Fibroblast of lung (primary cell): Measurements from ENCODE around the gene SPG11. TPM values are rescaled to one million over a fixed set of nuclear protein-coding genes. Genes with fewer than 3 reads are reported as not detected.
A peak's percentile ranks its signal among the peaks of the same experiment; 100 is the strongest.

ENCODE experiments used
- DNase-seq, 2 donors: peaks; one replicate each; pipeline versions ENCODE4 v3.0.0 to v3.0.0-alpha.2; 2010; ENCODE audit warnings: low read depth in 2 of 2
- H2AFZ ChIP-seq: 2 replicates; pipeline ENCODE4 v1.5.1; 2012; ENCODE audit warnings: low read length, control low read depth, inconsistent platforms
- H3K27ac ChIP-seq: 2 replicates; pipeline ENCODE4 v1.5.1; 2011; ENCODE audit warnings: low read length, control low read depth; ENCODE audit not compliant: insufficient read depth
- H3K27me3 ChIP-seq: 2 replicates; pipeline ENCODE4 v1.5.1; 2011; ENCODE audit warnings: mild to moderate bottlenecking, low read length; ENCODE audit not compliant: control insufficient read depth, insufficient read depth
- H3K36me3 ChIP-seq: 2 replicates; pipeline ENCODE4 v1.5.1; 2011; ENCODE audit warnings: low read length; ENCODE audit not compliant: control insufficient read depth, insufficient read depth
- H3K4me1 ChIP-seq: 2 replicates; pipeline ENCODE4 v1.5.1; 2011; ENCODE audit warnings: low read length; ENCODE audit not compliant: control insufficient read depth, insufficient read depth; ENCODE audit errors: extremely low read depth
- H3K4me2 ChIP-seq: 2 replicates; pipeline ENCODE4 v1.5.1; 2011; ENCODE audit warnings: low read length, control low read depth; ENCODE audit not compliant: insufficient read depth; ENCODE audit errors: extremely low read depth
- H3K4me3 ChIP-seq, 4 experiments: fragments of 200-600 bp in 1 of 4; sonication (generic) in 1 of 4; replicated peaks in 1 of 4; 2 replicates each; pipeline ENCODE4 v1.5.1; 2011 to 2016; ENCODE audit warnings: low read length in 4 of 4, low read depth in 3 of 4, mild to moderate bottlenecking in 3 of 4, control low read depth in 2 of 4, inconsistent platforms in 1 of 4, mixed read lengths in 1 of 4; ENCODE audit not compliant: insufficient read depth in 1 of 4; ENCODE audit errors: control extremely low read depth in 1 of 4
- H3K79me2 ChIP-seq: 2 replicates; pipeline ENCODE4 v1.5.1; 2012; ENCODE audit warnings: mild to moderate bottlenecking, low read length, inconsistent platforms; ENCODE audit not compliant: control insufficient read depth, insufficient read depth
- H3K9ac ChIP-seq: 2 replicates; pipeline ENCODE4 v1.5.1; 2011; ENCODE audit warnings: mild to moderate bottlenecking, low read length, control low read depth; ENCODE audit not compliant: insufficient read depth
- H3K9me3 ChIP-seq: 2 replicates; pipeline ENCODE4 v1.5.1; 2012; ENCODE audit warnings: low read depth, low read length; ENCODE audit not compliant: control insufficient read depth, insufficient read depth
- H4K20me1 ChIP-seq: 2 replicates; pipeline ENCODE4 v1.5.1; 2011; ENCODE audit warnings: low read length; ENCODE audit not compliant: control insufficient read depth, insufficient read depth; ENCODE audit errors: extremely low read depth
- EZH2 ChIP-seq: IDR thresholded peaks from 2 replicates; pipeline ENCODE4 v1.5.1; 2012; ENCODE audit warnings: low read length, control low read depth, mild to moderate bottlenecking; ENCODE audit errors: missing control alignments
- polyA plus RNA-seq, 2 donors: library from polyadenylated mRNA; depleted of rRNA in 1 of 2; stranded (reverse) in 1 of 2; unstranded in 1 of 2; fragments of >200 nt; gene quantifications; 2 replicates each; pipeline ENCODE4 v1.2.1, GENCODE V29; 2011 to 2012; ENCODE audit warnings: missing spikeins in 1 of 2
- total RNA-seq: library from RNA; depleted of rRNA; stranded (reverse); fragments of >200 nt; gene quantifications from 2 replicates; pipeline ENCODE4 v1.2.1, GENCODE V29; 2014
- TF ChIP-seq, protein P1 (sequence below), 2 donors: IDR thresholded peaks in 1 of 2; conservative IDR thresholded peaks in 1 of 2; 1 replicate in 1 of 2; 2 replicates in 1 of 2; pipeline ENCODE4 v1.5.1; 2011 to 2012; ENCODE audit warnings: low read length in 2 of 2, control low read depth in 1 of 2, inconsistent platforms in 1 of 2, low read depth in 1 of 2, mild to moderate bottlenecking in 1 of 2

SPG11 gene
- total and polyA plus RNA-seq, 2 donors (not counting 1 experiment from before 2014, with no cell fraction given) = 35.6 to 95.9 TPM

- peak overlapping the region; percentile 82 for H3K4me2 ChIP-seq
- no peak overlapping the region for H3K9ac ChIP-seq
- no peaks in the 10 kb centered on the region for H3K27me3 ChIP-seq
- H3K9me3 ChIP-seq = no peaks in the 10 kb centered on the region
- no peaks in the 10 kb centered on the region for H4K20me1 ChIP-seq
- peak; percentile 87 for DNase-seq
- no peaks in the 10 kb centered on the region for H3K36me3 ChIP-seq
- peaks cover 15% of the 10 kb centered on the region for H3K4me1 ChIP-seq
- H3K27ac ChIP-seq = peak overlapping the region; percentile 59
- TF ChIP-seq, protein P1, sequence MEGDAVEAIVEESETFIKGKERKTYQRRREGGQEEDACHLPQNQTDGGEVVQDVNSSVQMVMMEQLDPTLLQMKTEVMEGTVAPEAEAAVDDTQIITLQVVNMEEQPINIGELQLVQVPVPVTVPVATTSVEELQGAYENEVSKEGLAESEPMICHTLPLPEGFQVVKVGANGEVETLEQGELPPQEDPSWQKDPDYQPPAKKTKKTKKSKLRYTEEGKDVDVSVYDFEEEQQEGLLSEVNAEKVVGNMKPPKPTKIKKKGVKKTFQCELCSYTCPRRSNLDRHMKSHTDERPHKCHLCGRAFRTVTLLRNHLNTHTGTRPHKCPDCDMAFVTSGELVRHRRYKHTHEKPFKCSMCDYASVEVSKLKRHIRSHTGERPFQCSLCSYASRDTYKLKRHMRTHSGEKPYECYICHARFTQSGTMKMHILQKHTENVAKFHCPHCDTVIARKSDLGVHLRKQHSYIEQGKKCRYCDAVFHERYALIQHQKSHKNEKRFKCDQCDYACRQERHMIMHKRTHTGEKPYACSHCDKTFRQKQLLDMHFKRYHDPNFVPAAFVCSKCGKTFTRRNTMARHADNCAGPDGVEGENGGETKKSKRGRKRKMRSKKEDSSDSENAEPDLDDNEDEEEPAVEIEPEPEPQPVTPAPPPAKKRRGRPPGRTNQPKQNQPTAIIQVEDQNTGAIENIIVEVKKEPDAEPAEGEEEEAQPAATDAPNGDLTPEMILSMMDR (conservative IDR thresholded peaks at IDR 0.05 in 1 of 2, IDR thresholded peaks at IDR 0.05 in 1 of 2; ENCODE audit: low read depth in 1 of 2, low read length in 2 of 2) = no peak
- TF ChIP-seq EZH2 = no peak
- H3K4me3 ChIP-seq = peak overlapping the region in 3 of 4 experiments; percentile 0 to 25 (median 4)
- no peak overlapping the region for H2AFZ ChIP-seq
- peaks cover 80% of the 10 kb centered on the region for H3K79me2 ChIP-seq
Observed at GRCh38 chr15:44541282-44541958, 122.0 kb downstream of the SPG11 start.

GRCh38 chr15:44537735-44538240 lies 125.7 kb downstream of the SPG11 start:
- no peaks in the 10 kb centered on the region for H3K9me3 ChIP-seq
- peak overlapping the region; percentile 53 for H2AFZ ChIP-seq
- peaks cover 7% of the 10 kb centered on the region for H3K4me1 ChIP-seq
- DNase-seq = peak in 1 of 2 donors; percentile 60
- peak overlapping the region; percentile 93 for H3K9ac ChIP-seq
- peak overlapping the region; percentile 96 for H3K27ac ChIP-seq
- H4K20me1 ChIP-seq = no peaks in the 10 kb centered on the region
- peak overlapping the region; percentile 64 for H3K4me2 ChIP-seq
- peaks cover 51% of the 10 kb centered on the region for H3K79me2 ChIP-seq
- TF ChIP-seq EZH2 = no peak
- TF ChIP-seq, protein P1 (conservative IDR thresholded peaks at IDR 0.05 in 1 of 2, IDR thresholded peaks at IDR 0.05 in 1 of 2; ENCODE audit: low read depth in 1 of 2, low read length in 2 of 2) = no peak
- H3K27me3 ChIP-seq = no peaks in the 10 kb centered on the region
- H3K36me3 ChIP-seq = peaks cover 1% of the 10 kb centered on the region
- H3K4me3 ChIP-seq = peak overlapping the region; percentile 78 to 92 (median 88)

GRCh38 chr15:44536962-44537734 lies 126.3 kb downstream of the SPG11 start, which contains the start of gene EIF3J:
Gene EIF3J, plus strand, starts transcription at chr15:44537147. Its CDS starts 48 bp downstream, at chr15:44537195.
- TF ChIP-seq EZH2 = no peak
- TF ChIP-seq, protein P1 (conservative IDR thresholded peaks at IDR 0.05 in 1 of 2, IDR thresholded peaks at IDR 0.05 in 1 of 2; ENCODE audit: low read depth in 1 of 2, low read length in 2 of 2) = no peak
- H3K79me2 ChIP-seq = peaks cover 46% of the 10 kb centered on the region

More at GRCh38 chr15:44536962-44537734, 126.3 kb downstream of the SPG11 start, which contains the start of gene EIF3J:
- Histone ChIP-seq H3K27ac (peak within 1 kb of the TSS; percentile 97), H3K9ac (peak within 1 kb of the TSS; percentile 93), H3K9me3 (no peaks in the 10 kb centered on the region), H4K20me1 (no peaks in the 10 kb centered on the region), H3K4me1 (peaks cover 4% of the 10 kb centered on the region), H3K27me3 (no peaks in the 10 kb centered on the region), H2AFZ (peak within 1 kb of the TSS; percentile 74), H3K4me3 (peak within 1 kb of the TSS; percentile 89 to 92 (median 90)), H3K4me2 (peak within 1 kb of the TSS; percentile 89), H3K36me3 (peaks cover 1% of the 10 kb centered on the region)
- DNase-seq = peak; percentile 95 to 96
